ENCODE data around the gene INS. TPM values are rescaled to one million over a fixed set of nuclear protein-coding genes. Genes with fewer than 3 reads are reported as not detected.

The INS gene
- total RNA-seq, 2 donors from 2014 or later, result 1,947 to 16,276 TPM

DNA sequence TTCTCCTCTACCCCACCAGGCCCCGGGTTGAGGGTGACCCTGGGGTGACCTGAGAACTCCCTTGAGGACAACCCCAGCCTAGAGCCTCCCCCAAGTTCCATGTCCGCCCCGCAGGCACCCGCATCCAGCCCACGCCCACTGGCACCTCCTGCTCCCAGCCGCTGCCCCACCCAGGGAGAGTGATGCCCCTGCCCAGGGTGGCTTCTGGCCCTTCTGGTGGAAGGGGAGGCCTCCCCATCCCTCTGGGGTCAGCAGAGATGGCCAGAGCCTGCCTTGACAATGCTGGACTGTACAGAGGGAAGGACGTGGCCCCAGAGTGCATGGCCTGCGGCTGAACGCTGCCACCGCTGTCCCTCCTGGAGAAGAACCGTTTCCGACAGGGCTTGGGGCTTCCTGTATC lies 11.7 kb upstream of the INS start:
- 75% methylated on average over 8 of the region's 12 CpGs; no CpG with 5 or more reads in 1 of the 2 donors for WGBS, 2 donors
- Histone ChIP-seq H3K27me3 (no peaks in the 10 kb centered on the region), H3K36me3 (replicated peaks in 1 of 2; ENCODE audit: insufficient read depth in 1 of 2, low read depth in 2 of 2) (no peaks in the 10 kb centered on the region), H3K4me1 (peaks cover 7% of the 10 kb centered on the region), H3K4me3 (no peak overlapping the region), H3K9me3 (no peaks in the 10 kb centered on the region), H3K27ac (no peak overlapping the region)
- ATAC-seq, result no peak
- no peak for TF ChIP-seq POLR2A (IDR thresholded peaks at IDR 0.05)
- TF ChIP-seq, protein P1, sequence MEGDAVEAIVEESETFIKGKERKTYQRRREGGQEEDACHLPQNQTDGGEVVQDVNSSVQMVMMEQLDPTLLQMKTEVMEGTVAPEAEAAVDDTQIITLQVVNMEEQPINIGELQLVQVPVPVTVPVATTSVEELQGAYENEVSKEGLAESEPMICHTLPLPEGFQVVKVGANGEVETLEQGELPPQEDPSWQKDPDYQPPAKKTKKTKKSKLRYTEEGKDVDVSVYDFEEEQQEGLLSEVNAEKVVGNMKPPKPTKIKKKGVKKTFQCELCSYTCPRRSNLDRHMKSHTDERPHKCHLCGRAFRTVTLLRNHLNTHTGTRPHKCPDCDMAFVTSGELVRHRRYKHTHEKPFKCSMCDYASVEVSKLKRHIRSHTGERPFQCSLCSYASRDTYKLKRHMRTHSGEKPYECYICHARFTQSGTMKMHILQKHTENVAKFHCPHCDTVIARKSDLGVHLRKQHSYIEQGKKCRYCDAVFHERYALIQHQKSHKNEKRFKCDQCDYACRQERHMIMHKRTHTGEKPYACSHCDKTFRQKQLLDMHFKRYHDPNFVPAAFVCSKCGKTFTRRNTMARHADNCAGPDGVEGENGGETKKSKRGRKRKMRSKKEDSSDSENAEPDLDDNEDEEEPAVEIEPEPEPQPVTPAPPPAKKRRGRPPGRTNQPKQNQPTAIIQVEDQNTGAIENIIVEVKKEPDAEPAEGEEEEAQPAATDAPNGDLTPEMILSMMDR (IDR thresholded peaks at IDR 0.05), result no peak
- intact Hi-C loops (cut with DNase I), result no loop called here
- no peak for DNase-seq

DNA sequence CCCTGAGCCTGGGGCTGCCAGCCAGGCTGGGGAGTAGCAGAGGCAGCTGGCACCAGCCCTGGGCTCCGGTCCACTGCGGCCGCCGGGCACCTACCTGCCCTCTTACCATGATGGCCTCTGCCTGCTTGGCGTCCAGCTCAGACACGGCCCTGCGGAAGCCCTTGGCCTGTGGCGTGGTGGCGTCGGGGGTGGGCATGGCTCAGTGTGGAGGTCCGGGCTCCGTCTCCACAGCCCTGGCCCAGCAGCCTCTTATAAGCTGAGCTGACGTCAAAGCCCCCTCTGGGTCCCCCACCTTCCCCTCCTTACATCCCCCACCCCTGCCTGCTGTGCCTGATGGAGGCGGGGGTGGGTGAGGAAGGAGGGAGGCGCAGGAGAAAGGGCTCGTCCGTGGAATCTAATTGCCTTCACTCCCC lies 10.6 kb upstream of the INS start, which contains the start of gene TH:
TH (minus strand) TSS at position 225 of the 413 bp plus-strand sequence; CDS start at position 196, 29 bp downstream.
- Histone ChIP-seq H3K4me3 (no peak within 1 kb of the TSS), H3K4me1 (peaks cover 8% of the 10 kb centered on the region), H3K36me3 (replicated peaks in 1 of 2; ENCODE audit: insufficient read depth in 1 of 2, low read depth in 2 of 2) (no peaks in the 10 kb centered on the region), H3K9me3 (no peaks in the 10 kb centered on the region), H3K27ac (no peak within 1 kb of the TSS), H3K27me3 (no peaks in the 10 kb centered on the region)
- 58 to 66% methylated on average over 6 to 14 of the region's 17 CpGs for WGBS, 2 donors
- no peak for ATAC-seq
- DNase-seq, result no peak
- TF ChIP-seq POLR2A (IDR thresholded peaks at IDR 0.05), result no peak
- TF ChIP-seq, protein P1 (IDR thresholded peaks at IDR 0.05), result no peak
- intact Hi-C loops (cut with DNase I), result no loop called here

DNA sequence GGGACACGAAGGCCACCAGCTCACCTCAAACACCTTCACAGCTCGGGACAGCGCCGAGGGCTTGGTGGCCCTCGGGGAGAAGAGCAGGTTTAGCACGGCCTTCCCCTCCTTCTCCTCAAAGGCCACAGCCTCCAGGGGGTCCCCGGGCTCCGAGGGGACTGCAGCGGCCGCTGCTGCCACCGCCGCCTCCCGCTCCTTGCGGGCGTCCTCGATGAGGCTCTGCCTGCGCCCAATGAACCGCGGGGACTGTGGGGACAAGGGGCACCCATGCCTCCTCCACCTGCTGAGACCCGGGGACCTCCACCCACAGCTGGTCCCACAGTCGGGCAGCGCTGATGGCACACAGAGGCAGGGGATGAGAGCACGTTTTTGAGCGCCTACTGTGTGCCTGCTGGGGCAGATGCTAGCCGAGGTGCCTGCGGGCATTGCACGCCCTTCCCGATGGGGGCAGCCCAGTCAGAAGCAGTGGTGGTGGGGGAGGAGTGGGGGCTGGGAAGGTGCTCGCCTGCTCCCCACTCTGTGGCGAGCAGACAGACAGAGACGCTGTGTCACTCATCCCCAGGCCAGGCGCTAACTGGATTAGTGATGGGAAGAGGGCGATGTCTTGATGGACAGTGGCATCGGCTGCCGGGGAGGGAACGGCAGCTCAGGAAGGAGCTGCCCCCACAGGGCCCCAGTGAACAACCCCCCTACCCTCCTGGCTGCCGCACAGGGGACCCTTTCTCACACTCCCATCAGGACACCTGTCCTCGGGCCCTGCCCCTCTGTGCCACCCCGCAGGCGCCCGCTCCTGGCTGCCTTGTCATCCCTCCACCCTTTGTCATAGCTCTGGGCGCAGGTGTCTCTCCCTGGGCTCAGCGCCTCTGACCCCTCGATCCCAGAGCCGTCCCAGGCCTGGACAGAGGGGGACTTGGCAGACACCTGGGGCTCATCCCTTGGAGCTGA lies 8.9 kb upstream of the INS start:
- WGBS, 2 donors, result 58 to 61% methylated on average over 27 to 45 of the region's 45 CpGs
- no peaks in the 10 kb centered on the region for H3K36me3 ChIP-seq (replicated peaks in 1 of 2; ENCODE audit: insufficient read depth in 1 of 2, low read depth in 2 of 2)
- ATAC-seq, result no peak
- intact Hi-C loops (cut with DNase I), result no loop called here
- DNase-seq, result no peak
- no peak for TF ChIP-seq POLR2A (IDR thresholded peaks at IDR 0.05)
- TF ChIP-seq, protein P1 (IDR thresholded peaks at IDR 0.05), result no peak
- no peaks in the 10 kb centered on the region for H3K9me3 ChIP-seq
- no peak overlapping the region for H3K4me3 ChIP-seq
- no peak overlapping the region for H3K27ac ChIP-seq
- peaks cover 7% of the 10 kb centered on the region for H3K4me1 ChIP-seq
- H3K27me3 ChIP-seq, result no peaks in the 10 kb centered on the region

DNA sequence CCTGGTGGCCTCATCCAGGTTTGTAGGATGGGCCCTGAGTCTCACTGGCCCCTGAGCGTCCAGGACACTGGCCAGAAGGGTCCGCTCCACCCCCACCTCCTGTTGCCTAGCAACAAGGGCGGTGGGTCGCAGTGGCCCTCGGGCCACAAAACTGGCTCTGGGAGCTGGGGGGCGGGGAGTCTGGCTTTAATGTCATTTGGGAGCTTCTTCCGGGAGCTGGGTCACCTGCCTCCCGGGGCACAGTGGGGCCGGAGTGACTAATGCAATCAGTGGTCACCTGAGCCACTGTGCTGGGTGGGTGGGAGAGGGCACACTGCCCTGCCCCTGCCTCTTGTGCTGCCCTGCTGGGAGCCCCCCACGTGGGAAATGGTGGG lies 8.0 kb upstream of the INS start:
- ATAC-seq (no peak), DNase-seq (no peak)
- WGBS, 2 donors, result 0 to 29% methylated on average over 1 to 5 of the region's 10 CpGs
- intact Hi-C loops (cut with DNase I), result no loop called here
- no peaks in the 10 kb centered on the region for H3K9me3 ChIP-seq
- peaks cover 7% of the 10 kb centered on the region for H3K4me1 ChIP-seq
- TF ChIP-seq, protein P1 (IDR thresholded peaks at IDR 0.05), result no peak
- no peak for TF ChIP-seq POLR2A (IDR thresholded peaks at IDR 0.05)
- no peak overlapping the region for H3K27ac ChIP-seq
- H3K4me3 ChIP-seq, result no peak overlapping the region
- no peaks in the 10 kb centered on the region for H3K27me3 ChIP-seq
- H3K36me3 ChIP-seq (replicated peaks in 1 of 2; ENCODE audit: insufficient read depth in 1 of 2, low read depth in 2 of 2), result no peaks in the 10 kb centered on the region

Measured in body of pancreas (tissue), 4 donors.